ENCODE measurements around the gene HELZ. TPM values are rescaled to one million over a fixed set of nuclear protein-coding genes. Genes with fewer than 3 reads are reported as not detected.

Gene HELZ
- polyA plus RNA-seq, 3 donors = 24.8 to 44.1 (median 39.9) TPM

GRCh38 chr17:67040652-67041051, 204.3 kb downstream of the HELZ start:
- Histone ChIP-seq H3K27ac (ENCODE audit: low read depth in 1 of 2, low read length in 2 of 2) (no peak overlapping the region), H3K9ac (ENCODE audit: insufficient read depth, low read length, poor library complexity, severe bottlenecking) (no peak overlapping the region), H3K4me1 (ENCODE audit: control insufficient read depth in 1 of 2, insufficient read depth in 2 of 2, low read length in 2 of 2) (no peaks in the 10 kb centered on the region), H4K20me1 (ENCODE audit: insufficient read depth, low read length) (no peaks in the 10 kb centered on the region), H3K9me3 (replicated peaks in 1 of 2; ENCODE audit: control insufficient read depth in 1 of 2, insufficient read depth in 1 of 2, low read length in 2 of 2) (no peaks in the 10 kb centered on the region), H3K4me2 (replicated peaks; ENCODE audit: extremely low read depth, low read length, poor library complexity, severe bottlenecking) (no peak overlapping the region), H3K4me3 (replicated peaks in 1 of 3; ENCODE audit: low read depth in 2 of 3, low read length in 3 of 3) (no peak overlapping the region), H2AFZ (ENCODE audit: insufficient read depth, low read depth, low read length, poor library complexity, severe bottlenecking) (no peak overlapping the region), H3K36me3 (replicated peaks in 1 of 2; ENCODE audit: control insufficient read depth in 1 of 2, insufficient read depth in 2 of 2, low read length in 2 of 2) (no peaks in the 10 kb centered on the region), H3K79me2 (ENCODE audit: insufficient read depth, low read length) (no peaks in the 10 kb centered on the region), H3K27me3 (ENCODE audit: control insufficient read depth in 2 of 2, insufficient read depth in 2 of 2, low read length in 2 of 2) (no peaks in the 10 kb centered on the region)
- 66% methylated on average over 3 of the region's 6 CpGs for WGBS (ENCODE audit: insufficient coverage)
- peaks cover 0 to 12% (median 3%) of the 10 kb centered on the region in 7 donors for H3K9me3 Mint-ChIP-seq
- no peaks in the 10 kb centered on the region for H3K4me1 Mint-ChIP-seq
- H3K4me3 Mint-ChIP-seq = no peak overlapping the region
- TF ChIP-seq CTCF (IDR thresholded peaks at IDR 0.05) = no peak
- peak overlapping the region in 1 of 7 donors; percentile 14 for H3K27ac Mint-ChIP-seq
- intact Hi-C loops (cut with micrococcal nuclease) = no loop called here
- no peaks in the 10 kb centered on the region for H3K36me3 Mint-ChIP-seq
- H3K27me3 Mint-ChIP-seq (ENCODE audit: low read depth in 3 of 3) = peaks cover 0 to 8% (median 3%) of the 10 kb centered on the region in 3 donors
- no peak for DNase-seq

GRCh38 chr17:67038861-67039365, 206.1 kb downstream of the HELZ start:
- no peaks in the 10 kb centered on the region for H3K4me1 ChIP-seq (ENCODE audit: control insufficient read depth in 1 of 2, insufficient read depth in 2 of 2, low read length in 2 of 2)
- no peaks in the 10 kb centered on the region for H3K36me3 ChIP-seq (replicated peaks in 1 of 2; ENCODE audit: control insufficient read depth in 1 of 2, insufficient read depth in 2 of 2, low read length in 2 of 2)
- Mint-ChIP-seq H3K27me3 (ENCODE audit: low read depth in 3 of 3) (peaks cover 0 to 4% (median 1%) of the 10 kb centered on the region in 3 donors), H3K36me3 (no peaks in the 10 kb centered on the region), H3K4me1 (no peaks in the 10 kb centered on the region), H3K27ac (no peak overlapping the region), H3K9me3 (peaks cover 0 to 13% (median 3%) of the 10 kb centered on the region in 7 donors), H3K4me3 (no peak overlapping the region)
- no peak for DNase-seq
- WGBS (ENCODE audit: insufficient coverage) = 100% methylated on average over 2 of the region's 5 CpGs
- H3K27ac ChIP-seq (ENCODE audit: low read depth in 1 of 2, low read length in 2 of 2) = no peak overlapping the region
- H3K79me2 ChIP-seq (ENCODE audit: insufficient read depth, low read length) = no peaks in the 10 kb centered on the region
- H3K9me3 ChIP-seq (replicated peaks in 1 of 2; ENCODE audit: control insufficient read depth in 1 of 2, insufficient read depth in 1 of 2, low read length in 2 of 2) = no peaks in the 10 kb centered on the region
- H3K4me3 ChIP-seq (replicated peaks in 1 of 3; ENCODE audit: low read depth in 2 of 3, low read length in 3 of 3) = no peak overlapping the region
- no peak for TF ChIP-seq CTCF (IDR thresholded peaks at IDR 0.05)
- H4K20me1 ChIP-seq (ENCODE audit: insufficient read depth, low read length) = no peaks in the 10 kb centered on the region
- intact Hi-C loops (cut with micrococcal nuclease) = no loop called here
- no peak overlapping the region for H2AFZ ChIP-seq (ENCODE audit: insufficient read depth, low read depth, low read length, poor library complexity, severe bottlenecking)
- H3K27me3 ChIP-seq (ENCODE audit: control insufficient read depth in 2 of 2, insufficient read depth in 2 of 2, low read length in 2 of 2) = no peaks in the 10 kb centered on the region
- no peak overlapping the region for H3K4me2 ChIP-seq (replicated peaks; ENCODE audit: extremely low read depth, low read length, poor library complexity, severe bottlenecking)
- no peak overlapping the region for H3K9ac ChIP-seq (ENCODE audit: insufficient read depth, low read length, poor library complexity, severe bottlenecking)

All from CD14-positive monocyte (primary cell).